HG03432 (cell line): ENCODE results near the gene PPID.
"Not testable (repeated sequence)": the region's sequence is repeated elsewhere in the genome, so short reads cannot be mapped to it uniquely, and the experiment has no call there.

Source experiments
- ATAC-seq: cut with Tn5 transposase; IDR thresholded peaks from one replicate; pipeline ENCODE4 v1.9.1; 2021; ENCODE audit warnings: mild to moderate bottlenecking, moderate library complexity; ENCODE audit not compliant: unreplicated experiment

Gene PPID

GRCh38 chr4:158669310-158669709 lies 53.9 kb downstream of the PPID start:
- no peak for ATAC-seq

GRCh38 chr4:158667651-158668198 lies 55.5 kb downstream of the PPID start:
- no peak for ATAC-seq

- no peak for ATAC-seq
Measured at GRCh38 chr4:158666892-158667291, 56.3 kb downstream of the PPID start.

GRCh38 chr4:158664806-158665205 lies 58.4 kb downstream of the PPID start:
- no peak for ATAC-seq

GRCh38 chr4:158663707-158664625 lies 59.2 kb downstream of the PPID start:
- ATAC-seq: not testable (repeated sequence)

- not testable (repeated sequence) for ATAC-seq
Measured at GRCh38 chr4:158663255-158663654, 59.9 kb downstream of the PPID start.
